SJSA1 (cell line): ENCODE results near the gene PLEKHA5. TPM values are rescaled to one million over a fixed set of nuclear protein-coding genes. Genes with fewer than 3 reads are reported as not detected.
A peak's percentile ranks its signal among the peaks of the same experiment; 100 is the strongest.
"Not testable (repeated sequence)": the region's sequence is repeated elsewhere in the genome, so short reads cannot be mapped to it uniquely, and the experiment has no call there.

Experiments
- DNase-seq, 2 experiments: peaks; one replicate each; pipeline ENCODE4 v3.0.0-alpha.2; 2015 to 2020; ENCODE audit warnings: low spot score in 2 of 2, low read depth in 1 of 2
- H3K27ac ChIP-seq: fragments of 250-450 bp; sonication (Bioruptor Pico); 2 replicates; pipeline ENCODE4 v1.5.1; 2020; ENCODE audit warnings: mild to moderate bottlenecking, moderate library complexity
- H3K27me3 ChIP-seq: fragments of 250-450 bp; sonication (Bioruptor Pico); replicated peaks from 2 replicates; pipeline ENCODE4 v1.5.1; 2020; ENCODE audit warnings: mild to moderate bottlenecking, moderate library complexity
- H3K36me3 ChIP-seq: fragments of 250-450 bp; sonication (Bioruptor Pico); 2 replicates; pipeline ENCODE4 v1.5.1; 2020; ENCODE audit warnings: mild to moderate bottlenecking
- H3K4me1 ChIP-seq: fragments of 250-450 bp; sonication (Bioruptor Pico); replicated peaks from 2 replicates; pipeline ENCODE4 v1.6.1; 2021; ENCODE audit warnings: mild to moderate bottlenecking
- H3K4me3 ChIP-seq: fragments of 250-450 bp; sonication (Bioruptor Pico); 2 replicates; pipeline ENCODE4 v1.5.1; 2020; ENCODE audit warnings: mild to moderate bottlenecking
- H3K9me3 ChIP-seq: fragments of 250-450 bp; sonication (Bioruptor Pico); replicated peaks from 2 replicates; pipeline ENCODE4 v1.5.1; 2020; ENCODE audit warnings: mild to moderate bottlenecking
- total RNA-seq: library from RNA; depleted of rRNA; stranded (reverse); fragments of >200 nt; shearing (Covaris generic); gene quantifications from 2 replicates; pipeline ENCODE4 v1.2.3, GENCODE V29; 2014; rRNA removed

The PLEKHA5 gene, protein sequence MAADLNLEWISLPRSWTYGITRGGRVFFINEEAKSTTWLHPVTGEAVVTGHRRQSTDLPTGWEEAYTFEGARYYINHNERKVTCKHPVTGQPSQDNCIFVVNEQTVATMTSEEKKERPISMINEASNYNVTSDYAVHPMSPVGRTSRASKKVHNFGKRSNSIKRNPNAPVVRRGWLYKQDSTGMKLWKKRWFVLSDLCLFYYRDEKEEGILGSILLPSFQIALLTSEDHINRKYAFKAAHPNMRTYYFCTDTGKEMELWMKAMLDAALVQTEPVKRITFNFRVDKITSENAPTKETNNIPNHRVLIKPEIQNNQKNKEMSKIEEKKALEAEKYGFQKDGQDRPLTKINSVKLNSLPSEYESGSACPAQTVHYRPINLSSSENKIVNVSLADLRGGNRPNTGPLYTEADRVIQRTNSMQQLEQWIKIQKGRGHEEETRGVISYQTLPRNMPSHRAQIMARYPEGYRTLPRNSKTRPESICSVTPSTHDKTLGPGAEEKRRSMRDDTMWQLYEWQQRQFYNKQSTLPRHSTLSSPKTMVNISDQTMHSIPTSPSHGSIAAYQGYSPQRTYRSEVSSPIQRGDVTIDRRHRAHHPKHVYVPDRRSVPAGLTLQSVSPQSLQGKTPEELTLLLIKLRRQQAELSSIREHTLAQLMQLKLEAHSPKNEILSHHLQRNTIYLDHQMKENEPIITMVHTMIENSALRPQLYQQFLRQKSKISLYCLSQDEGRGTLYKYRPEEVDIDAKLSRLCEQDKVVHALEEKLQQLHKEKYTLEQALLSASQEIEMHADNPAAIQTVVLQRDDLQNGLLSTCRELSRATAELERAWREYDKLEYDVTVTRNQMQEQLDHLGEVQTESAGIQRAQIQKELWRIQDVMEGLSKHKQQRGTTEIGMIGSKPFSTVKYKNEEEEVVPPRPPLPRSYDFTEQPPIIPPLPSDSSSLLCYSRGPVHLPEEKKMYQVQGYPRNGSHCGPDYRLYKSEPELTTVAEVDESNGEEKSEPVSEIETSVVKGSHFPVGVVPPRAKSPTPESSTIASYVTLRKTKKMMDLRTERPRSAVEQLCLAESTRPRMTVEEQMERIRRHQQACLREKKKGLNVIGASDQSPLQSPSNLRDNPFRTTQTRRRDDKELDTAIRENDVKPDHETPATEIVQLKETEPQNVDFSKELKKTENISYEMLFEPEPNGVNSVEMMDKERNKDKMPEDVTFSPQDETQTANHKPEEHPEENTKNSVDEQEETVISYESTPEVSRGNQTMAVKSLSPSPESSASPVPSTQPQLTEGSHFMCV
- 11.9 and 21.1 TPM in 2 replicates for total RNA-seq

DNA sequence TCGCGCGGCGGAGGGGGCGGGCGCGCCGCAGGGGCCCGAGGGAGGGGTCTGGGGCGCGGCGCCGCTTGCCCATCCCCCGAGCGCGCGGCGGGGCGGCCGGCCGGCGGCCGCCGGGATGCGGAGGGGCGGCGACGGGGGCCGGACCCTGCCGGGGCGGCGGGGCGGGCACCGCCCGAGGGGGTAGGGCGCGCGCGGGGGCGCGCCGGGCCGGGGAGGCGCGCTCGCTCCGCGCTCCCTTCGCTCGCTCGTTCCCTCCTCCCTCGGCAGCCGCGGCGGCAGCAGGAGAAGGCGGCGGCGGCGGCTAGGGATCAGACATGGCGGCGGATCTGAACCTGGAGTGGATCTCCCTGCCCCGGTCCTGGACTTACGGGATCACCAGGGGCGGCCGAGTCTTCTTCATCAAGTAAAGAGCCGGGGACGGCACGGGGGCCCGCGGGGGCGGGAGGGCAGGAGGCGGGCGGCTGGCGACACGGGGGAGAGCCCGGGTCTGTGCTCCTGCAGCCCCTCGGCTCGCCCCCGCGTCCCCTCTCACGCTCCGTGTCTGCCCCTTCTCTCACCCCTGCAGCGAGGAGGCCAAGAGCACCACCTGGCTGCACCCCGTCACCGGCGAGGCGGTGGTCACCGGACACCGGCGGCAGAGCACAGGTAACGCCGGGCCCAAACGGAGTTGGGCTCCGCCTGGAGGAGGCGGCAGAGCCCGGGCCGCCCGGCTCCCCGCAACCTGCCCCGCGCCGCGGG is at the start of gene PLEKHA5:
Gene PLEKHA5 (plus strand): TSS at position 248 of the 738 bp plus-strand sequence. CDS start 67 bp downstream, at position 315.
- peak within 1 kb of the TSS; percentile 82 for H3K27ac ChIP-seq
- peaks cover 14% of the 10 kb centered on the region for H3K4me1 ChIP-seq
- peak; percentile 54 to 77 for DNase-seq
- H3K27me3 ChIP-seq = no peaks in the 10 kb centered on the region
- peaks cover 19% of the 10 kb centered on the region for H3K36me3 ChIP-seq
- H3K9me3 ChIP-seq = peaks cover 13% of the 10 kb centered on the region
- peak within 1 kb of the TSS; percentile 86 for H3K4me3 ChIP-seq

DNA sequence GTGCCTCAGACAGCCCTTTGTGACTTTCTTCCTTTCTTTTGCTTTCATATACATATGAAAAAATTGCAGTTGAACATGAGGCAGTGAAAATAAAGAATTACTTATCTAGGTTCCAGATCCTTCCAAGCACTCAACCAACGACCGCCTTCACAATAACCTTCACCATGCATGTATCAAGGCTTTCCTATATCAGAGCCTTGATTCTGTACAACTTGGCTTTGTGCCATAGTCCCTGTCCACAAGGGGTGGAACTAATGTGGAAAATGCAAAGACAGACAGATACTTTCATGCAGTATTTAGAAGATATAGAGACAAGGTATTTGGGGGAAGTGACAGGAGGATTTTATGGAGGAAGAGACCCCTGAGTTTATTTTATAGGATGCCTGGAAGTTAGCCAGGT is 48.6 kb upstream of the PLEKHA5 start:
- no peak for DNase-seq
- H3K27ac ChIP-seq = no peak overlapping the region
- no peaks in the 10 kb centered on the region for H3K36me3 ChIP-seq
- no peaks in the 10 kb centered on the region for H3K9me3 ChIP-seq
- no peaks in the 10 kb centered on the region for H3K4me1 ChIP-seq
- H3K27me3 ChIP-seq = no peaks in the 10 kb centered on the region
- no peak overlapping the region for H3K4me3 ChIP-seq

DNA sequence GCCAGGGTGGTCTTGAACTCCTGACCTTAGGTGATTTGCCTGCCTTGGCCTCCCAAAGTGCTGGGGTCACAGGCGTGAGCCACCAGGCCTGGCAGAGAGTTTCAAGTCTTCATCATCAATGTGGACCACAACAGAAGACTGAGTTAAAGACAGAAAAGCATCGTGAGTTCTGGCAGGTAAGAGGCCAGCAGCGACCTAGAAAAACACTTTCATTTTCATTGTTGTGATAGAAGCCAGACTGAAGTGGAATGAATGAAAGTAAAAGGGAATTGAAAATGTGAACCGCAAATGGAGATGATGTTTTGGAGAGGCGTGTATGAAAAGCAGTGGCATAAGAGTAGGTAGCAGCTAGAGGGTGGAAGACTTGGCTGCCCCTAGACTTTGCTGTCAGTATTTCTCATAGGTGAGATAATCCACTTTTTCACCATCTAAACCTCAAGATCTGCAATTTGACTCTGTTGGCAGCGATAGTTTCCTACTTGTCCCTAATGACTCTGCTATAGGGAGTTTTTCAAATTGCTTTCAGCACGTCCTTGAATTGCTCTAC is 47.1 kb upstream of the PLEKHA5 start:
- no peaks in the 10 kb centered on the region for H3K36me3 ChIP-seq
- no peaks in the 10 kb centered on the region for H3K4me1 ChIP-seq
- H3K27me3 ChIP-seq = no peaks in the 10 kb centered on the region
- H3K27ac ChIP-seq = no peak overlapping the region
- no peak overlapping the region for H3K4me3 ChIP-seq
- H3K9me3 ChIP-seq = no peaks in the 10 kb centered on the region
- no peak for DNase-seq

DNA sequence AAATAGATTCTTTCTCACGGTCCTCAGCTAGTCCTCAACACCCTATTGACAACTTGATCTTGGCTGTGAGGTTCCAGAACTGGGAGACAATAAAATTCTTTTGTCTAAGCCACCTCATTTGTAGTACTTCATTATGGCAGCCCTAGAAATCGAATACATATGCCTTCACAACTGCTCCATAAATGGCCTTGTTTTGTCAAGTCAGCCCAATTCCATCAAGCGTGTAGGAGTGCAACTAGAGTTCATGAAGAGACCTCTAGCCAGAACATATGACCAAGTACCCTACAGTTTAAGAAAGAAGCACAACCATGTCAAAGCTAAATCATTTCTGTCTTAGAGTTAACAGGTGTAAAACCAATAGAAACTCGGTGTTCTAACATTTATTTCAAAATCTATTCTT is 45.0 kb upstream of the PLEKHA5 start:
- Histone ChIP-seq H3K4me3 (no peak overlapping the region), H3K27ac (no peak overlapping the region), H3K4me1 (no peaks in the 10 kb centered on the region), H3K36me3 (no peaks in the 10 kb centered on the region), H3K27me3 (no peaks in the 10 kb centered on the region), H3K9me3 (no peaks in the 10 kb centered on the region)
- DNase-seq = no peak

DNA sequence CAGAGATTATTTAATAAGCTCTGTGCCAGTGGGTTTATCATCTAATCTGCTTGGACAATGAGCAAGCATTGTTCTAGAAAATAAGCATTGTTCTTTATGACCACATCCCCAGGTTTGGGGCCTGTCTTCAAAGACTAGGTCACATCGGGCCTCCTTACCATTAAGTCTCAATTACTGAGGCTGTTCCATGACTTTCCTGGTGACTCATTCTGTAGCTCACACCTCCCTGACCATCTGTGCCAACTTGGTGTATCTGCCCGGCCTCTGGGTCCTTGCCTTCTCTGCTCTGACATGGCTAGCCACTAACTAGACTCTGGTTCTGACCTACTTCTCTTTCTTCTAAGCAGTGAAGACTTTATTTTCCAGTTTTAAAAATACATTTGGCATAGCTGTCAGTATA is 44.4 kb upstream of the PLEKHA5 start:
- Histone ChIP-seq H3K36me3 (no peaks in the 10 kb centered on the region), H3K4me3 (no peak overlapping the region), H3K9me3 (no peaks in the 10 kb centered on the region), H3K27ac (no peak overlapping the region), H3K27me3 (no peaks in the 10 kb centered on the region), H3K4me1 (no peaks in the 10 kb centered on the region)
- DNase-seq = no peak

DNA sequence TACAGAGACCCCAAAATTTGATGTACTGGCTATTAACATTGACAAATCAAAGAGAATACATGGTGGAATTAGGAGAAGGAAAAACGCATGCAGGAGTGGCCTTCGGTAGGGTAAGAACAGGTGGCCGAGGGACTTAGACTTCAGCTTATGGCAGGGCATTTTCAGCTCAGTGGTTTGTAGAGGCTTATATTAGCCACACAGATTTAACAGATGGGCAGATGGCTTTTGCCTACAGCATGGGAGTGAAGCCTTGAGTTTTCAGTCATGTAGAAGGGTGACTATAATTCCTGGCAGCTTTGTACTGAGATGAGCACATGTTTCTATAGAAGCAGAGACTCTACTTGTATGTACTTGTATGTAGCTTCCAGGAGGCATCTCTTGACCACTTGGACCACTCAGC is 40.9 kb upstream of the PLEKHA5 start:
- DNase-seq = no peak
- Histone ChIP-seq H3K27ac (no peak overlapping the region), H3K4me1 (peaks cover 8% of the 10 kb centered on the region)

DNA sequence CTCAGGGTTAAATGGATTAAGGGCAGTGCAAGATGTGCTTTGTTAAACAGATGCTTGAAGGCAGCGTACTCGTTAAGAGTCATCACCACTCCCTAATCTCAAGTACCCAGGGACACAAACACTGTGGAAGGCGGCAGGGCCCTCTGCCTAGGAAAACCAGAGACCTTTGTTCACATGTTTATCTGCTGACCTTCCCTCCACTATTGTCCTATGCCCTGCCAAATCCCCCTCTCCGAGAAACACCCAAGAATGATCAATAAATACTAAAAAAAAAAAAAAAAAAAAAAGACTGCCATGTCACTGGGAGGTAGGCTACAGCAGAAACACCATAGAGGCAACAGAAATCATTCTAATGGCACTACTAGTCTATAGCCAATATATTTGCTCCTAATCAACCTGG is 37.1 kb upstream of the PLEKHA5 start:
- H3K4me1 ChIP-seq = peaks cover 26% of the 10 kb centered on the region
- H3K27ac ChIP-seq, DNase-seq, H3K36me3 ChIP-seq, H3K27me3 ChIP-seq, H3K9me3 ChIP-seq, H3K4me3 ChIP-seq: not testable (repeated sequence)

More for the DNA sequence above, 40.9 kb upstream of the PLEKHA5 start:
- Histone ChIP-seq H3K27me3 (no peaks in the 10 kb centered on the region), H3K4me3 (no peak overlapping the region), H3K36me3 (no peaks in the 10 kb centered on the region), H3K9me3 (no peaks in the 10 kb centered on the region)

DNA sequence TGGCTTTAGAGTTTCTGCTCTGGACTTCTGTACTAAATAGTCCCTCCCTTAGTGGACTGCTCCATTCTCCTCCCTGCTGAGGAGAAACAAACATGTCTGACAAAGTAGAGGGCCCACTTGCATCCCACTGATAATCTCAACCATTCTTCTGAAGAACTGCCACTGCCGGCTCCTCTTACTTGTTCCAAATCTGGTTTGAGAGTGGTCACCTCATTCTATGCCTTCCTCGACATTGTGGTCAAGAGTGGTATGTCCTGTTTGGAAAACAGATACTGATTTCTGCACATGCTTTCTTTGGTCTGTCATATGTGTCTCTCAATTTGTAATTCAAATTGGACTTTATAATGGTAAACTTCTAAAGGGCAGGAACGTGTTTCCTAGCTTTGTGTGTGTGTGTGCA is 36.3 kb upstream of the PLEKHA5 start:
- DNase-seq = peak in 1 of 2 experiments; percentile 14
- no peak overlapping the region for H3K4me3 ChIP-seq
- no peaks in the 10 kb centered on the region for H3K27me3 ChIP-seq
- no peaks in the 10 kb centered on the region for H3K36me3 ChIP-seq
- H3K27ac ChIP-seq = peak overlapping the region; percentile 27; the same call in 1 of the 2 replicates
- H3K9me3 ChIP-seq = no peaks in the 10 kb centered on the region
- H3K4me1 ChIP-seq = peaks cover 26% of the 10 kb centered on the region

DNA sequence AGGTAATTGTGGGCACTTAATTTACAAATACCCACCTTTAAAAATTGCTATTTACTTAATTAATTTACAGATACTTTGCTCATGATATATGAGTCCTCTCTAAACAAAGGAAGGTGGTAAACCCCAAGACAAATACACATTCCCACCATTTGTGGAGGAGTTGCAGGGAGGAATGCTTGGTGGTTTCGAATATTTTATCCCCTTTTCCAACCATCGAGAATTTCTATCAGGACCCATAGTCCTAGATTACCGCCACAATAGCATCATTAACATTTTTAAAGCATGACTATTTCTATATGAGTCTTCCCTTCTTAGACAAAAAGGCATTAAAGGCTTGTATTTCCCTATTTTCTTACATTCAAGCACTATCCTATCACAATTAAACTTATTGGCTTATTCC is 34.2 kb upstream of the PLEKHA5 start:
- Histone ChIP-seq H3K36me3 (no peaks in the 10 kb centered on the region), H3K4me1 (peaks cover 26% of the 10 kb centered on the region), H3K4me3 (no peak overlapping the region), H3K9me3 (no peaks in the 10 kb centered on the region), H3K27ac (peak overlapping the region; percentile 49), H3K27me3 (no peaks in the 10 kb centered on the region)
- peak in 1 of 2 experiments; percentile 30 for DNase-seq

DNA sequence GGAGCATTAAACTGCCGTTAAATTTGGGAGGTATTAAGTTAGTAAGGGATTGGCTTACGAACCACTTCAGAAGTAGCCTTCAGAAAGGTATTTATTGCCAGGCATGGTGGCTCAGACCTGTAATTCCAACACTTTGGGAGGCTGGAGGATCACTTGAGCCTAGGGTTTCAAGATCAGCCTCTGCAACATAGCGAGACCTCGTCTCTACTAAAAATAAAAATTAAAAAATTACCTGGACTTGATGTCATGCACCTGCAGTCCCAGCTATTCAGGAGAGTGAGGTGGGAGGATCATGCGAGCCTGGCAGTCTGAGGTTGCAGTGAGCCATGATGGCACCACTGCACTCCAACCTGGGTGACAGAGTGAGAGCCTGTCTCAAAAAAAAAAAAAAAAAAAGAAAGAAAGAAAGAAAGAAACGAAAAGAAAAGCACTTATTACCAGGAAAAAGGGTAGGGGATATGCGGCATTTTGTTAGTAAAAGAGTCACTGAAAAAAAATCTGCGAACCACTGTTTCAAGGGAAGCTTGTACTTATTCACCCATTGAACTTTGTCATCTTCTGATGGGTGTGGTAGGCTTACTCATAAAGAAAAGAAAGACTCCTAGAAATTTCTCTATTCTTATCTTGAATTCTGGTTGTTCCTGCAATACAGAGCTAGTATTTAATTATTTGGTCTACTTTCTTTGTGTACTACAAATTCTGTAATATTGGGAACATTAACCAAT is 33.6 kb upstream of the PLEKHA5 start:
- Histone ChIP-seq H3K9me3 (no peaks in the 10 kb centered on the region), H3K27me3 (no peaks in the 10 kb centered on the region), H3K27ac (peak overlapping the region; percentile 49), H3K4me1 (peaks cover 26% of the 10 kb centered on the region), H3K4me3 (no peak overlapping the region), H3K36me3 (no peaks in the 10 kb centered on the region)
- DNase-seq = peak in 1 of 2 experiments; percentile 27

DNA sequence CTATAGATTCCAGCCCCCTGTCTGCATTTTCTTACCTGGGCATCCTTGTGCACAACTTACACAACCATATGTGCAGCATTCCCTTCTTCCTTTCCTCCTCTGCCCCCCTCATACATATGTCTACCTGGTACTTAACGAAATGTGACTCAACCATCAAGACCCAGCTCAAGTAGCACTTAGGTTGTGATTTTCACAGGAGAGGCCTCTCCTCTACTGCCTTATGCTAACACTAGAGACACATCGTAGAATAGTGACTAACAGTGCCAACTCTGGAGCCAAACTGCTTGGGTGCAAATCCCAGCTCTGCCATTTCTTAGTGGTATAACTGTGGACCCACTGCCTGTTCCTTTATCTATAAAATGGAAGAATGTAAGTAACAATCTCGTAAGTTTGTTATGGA is 24.1 kb upstream of the PLEKHA5 start:
- no peak for DNase-seq
- no peaks in the 10 kb centered on the region for H3K4me1 ChIP-seq
- H3K27me3 ChIP-seq = no peaks in the 10 kb centered on the region
- H3K4me3 ChIP-seq = no peak overlapping the region
- no peaks in the 10 kb centered on the region for H3K36me3 ChIP-seq
- H3K9me3 ChIP-seq = no peaks in the 10 kb centered on the region
- H3K27ac ChIP-seq = no peak overlapping the region

DNA sequence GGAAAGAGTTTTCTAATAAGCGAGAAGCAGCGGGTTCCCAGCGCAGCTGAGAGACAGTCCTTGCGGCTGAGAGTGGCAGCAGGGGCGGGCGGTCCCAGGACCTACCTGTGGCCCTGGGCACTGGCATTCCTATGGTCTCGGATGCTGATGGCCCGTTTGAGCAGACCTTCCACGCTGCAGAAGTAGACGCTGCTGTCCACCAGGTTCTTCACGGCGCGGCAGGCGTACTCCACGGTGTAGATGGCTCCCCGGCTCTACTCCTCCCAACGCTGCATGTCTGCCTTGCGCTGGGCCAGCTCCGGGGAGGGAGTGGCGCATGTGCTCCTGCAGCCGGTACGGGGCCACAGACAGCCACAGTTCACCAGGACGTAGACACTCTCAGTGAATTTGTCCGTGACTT is 21.8 kb upstream of the PLEKHA5 start:
- Histone ChIP-seq H3K27ac (no peak overlapping the region), H3K27me3 (no peaks in the 10 kb centered on the region), H3K4me3 (no peak overlapping the region), H3K4me1 (no peaks in the 10 kb centered on the region), H3K36me3 (no peaks in the 10 kb centered on the region), H3K9me3 (no peaks in the 10 kb centered on the region)
- no peak for DNase-seq
